Omental fat pad (tissue), 4 donors: Measurements from ENCODE around the gene PAPSS1. TPM values are rescaled to one million over a fixed set of nuclear protein-coding genes. Genes with fewer than 3 reads are reported as not detected.
A peak's percentile ranks its signal among the peaks of the same experiment; 100 is the strongest.
"Not testable (repeated sequence)": the region's sequence is repeated elsewhere in the genome, so short reads cannot be mapped to it uniquely, and the experiment has no call there.

Experiments
- ATAC-seq: fragments of 150-250 bp; one replicate; pipeline ENCODE4 v1.9.1; 2016; ENCODE audit warnings: mild to moderate bottlenecking, moderate library complexity; ENCODE audit not compliant: low FRiP score
- DNase-seq: peaks from one replicate; pipeline ENCODE4 v3.0.0-alpha.2; 2019; ENCODE audit warnings: low spot score
- CTCF ChIP-seq, 3 donors: fragments of 450-650 bp; IDR thresholded peaks; one replicate each; pipeline ENCODE4 v1.5.1; 2016 to 2017; ENCODE audit warnings: antibody characterized with exemption in 3 of 3, mild to moderate bottlenecking in 3 of 3, moderate library complexity in 2 of 3
- total RNA-seq, 4 donors: library from RNA; depleted of rRNA; stranded (reverse); fragments of >200 nt; gene quantifications; one replicate each; pipeline ENCODE4 v1.1.0, GENCODE V29; 2016

PAPSS1 gene
- total RNA-seq, 4 donors from 2014 or later = 29.4 to 41.5 (median 37.6) TPM

- no peak for TF ChIP-seq CTCF (IDR thresholded peaks at IDR 0.05)
- ATAC-seq (peak; percentile 71), DNase-seq (no peak)
Observed at GRCh38 chr4:107740950-107741701, 21.1 kb upstream of the PAPSS1 start.

GRCh38 chr4:107740381-107740780 lies 20.3 kb upstream of the PAPSS1 start:
- TF ChIP-seq CTCF (IDR thresholded peaks at IDR 0.05) = no peak
- no peak for DNase-seq
- ATAC-seq = no peak

- ATAC-seq = no peak
- no peak for TF ChIP-seq CTCF (IDR thresholded peaks at IDR 0.05)
- no peak for DNase-seq
Observed at GRCh38 chr4:107737450-107737849, 17.4 kb upstream of the PAPSS1 start.

- TF ChIP-seq CTCF (IDR thresholded peaks at IDR 0.05) = no peak
- no peak for DNase-seq
- ATAC-seq = no peak
Observed at GRCh38 chr4:107736924-107737448, 17.0 kb upstream of the PAPSS1 start.

GRCh38 chr4:107736037-107736436 lies 16.0 kb upstream of the PAPSS1 start:
- DNase-seq (no peak), ATAC-seq (no peak)
- no peak for TF ChIP-seq CTCF (IDR thresholded peaks at IDR 0.05)

GRCh38 chr4:107734120-107734519 lies 14.1 kb upstream of the PAPSS1 start:
- no peak for TF ChIP-seq CTCF (IDR thresholded peaks at IDR 0.05)
- DNase-seq (no peak), ATAC-seq (no peak)

- no peak for ATAC-seq
- no peak for DNase-seq
- TF ChIP-seq CTCF (IDR thresholded peaks at IDR 0.05) = no peak
Observed at GRCh38 chr4:107733431-107733925, 13.4 kb upstream of the PAPSS1 start.

- not testable (repeated sequence) for DNase-seq, ATAC-seq
Observed at GRCh38 chr4:107729050-107729449, 9.0 kb upstream of the PAPSS1 start.

GRCh38 chr4:107726131-107726925 lies 6.3 kb upstream of the PAPSS1 start:
- not testable (repeated sequence) for DNase-seq, ATAC-seq
